GM23338 (cell line): ENCODE measurements around the gene GRXCR2. TPM values are rescaled to one million over a fixed set of nuclear protein-coding genes. Genes with fewer than 3 reads are reported as not detected.

ENCODE experiments used
- ATAC-seq: fragments of 200-7000 bp; cut with Tn5 transposase; 3 replicates; pipeline ENCODE4 v1.9.1; 2020
- DNase-seq: peaks from one replicate; pipeline ENCODE4 v3.0.0-alpha.2; 2015; ENCODE audit warnings: low spot score
- H2AFZ ChIP-seq: fragments of 200-600 bp; sonication (generic); 2 replicates; pipeline ENCODE4 v1.8.0; 2016; ENCODE audit warnings: antibody characterized with exemption, mild to moderate bottlenecking, moderate library complexity
- H3F3A ChIP-seq: fragments of 200-600 bp; sonication (generic); replicated peaks from 2 replicates; pipeline ENCODE4 v1.8.0; 2017; ENCODE audit warnings: antibody characterized with exemption, mixed run types, low read depth
- H3K27ac ChIP-seq: fragments of 200-600 bp; sonication (generic); 2 replicates; pipeline ENCODE4 v1.6.1; 2016; ENCODE audit warnings: low read depth
- H3K27me3 ChIP-seq: fragments of 200-600 bp; sonication (generic); 2 replicates; pipeline ENCODE4 v1.8.0; 2016; ENCODE audit warnings: mild to moderate bottlenecking, mixed run types, moderate library complexity; ENCODE audit not compliant: insufficient read depth
- H3K36me3 ChIP-seq: fragments of 200-600 bp; sonication (generic); 2 replicates; pipeline ENCODE4 v1.8.0; 2016; ENCODE audit warnings: mild to moderate bottlenecking; ENCODE audit not compliant: insufficient read depth
- H3K4me1 ChIP-seq: fragments of 200-600 bp; sonication (generic); 2 replicates; pipeline ENCODE4 v1.8.0; 2016; ENCODE audit warnings: mild to moderate bottlenecking, moderate library complexity; ENCODE audit not compliant: insufficient read depth
- H3K4me2 ChIP-seq: fragments of 200-600 bp; sonication (generic); 2 replicates; pipeline ENCODE4 v1.7.1; 2017; ENCODE audit warnings: mixed run types
- H3K4me3 ChIP-seq: fragments of 200-600 bp; sonication (generic); 2 replicates; pipeline ENCODE4 v1.6.1; 2016; ENCODE audit warnings: mixed run types
- H3K79me2 ChIP-seq: fragments of 200-600 bp; sonication (generic); replicated peaks from 2 replicates; pipeline ENCODE4 v1.8.0; 2017; ENCODE audit warnings: mild to moderate bottlenecking; ENCODE audit not compliant: insufficient read depth
- H3K9me2 ChIP-seq: fragments of 200-600 bp; sonication (generic); 2 replicates; pipeline ENCODE4 v1.8.0; 2017; ENCODE audit not compliant: insufficient read depth
- H4K20me1 ChIP-seq: fragments of 200-600 bp; sonication (generic); replicated peaks from 2 replicates; pipeline ENCODE4 v1.8.0; 2017; ENCODE audit warnings: mild to moderate bottlenecking; ENCODE audit not compliant: insufficient read depth
- H3K27ac Mint-ChIP-seq: 2 replicates; pipeline ENCODE4 v1.8.0; 2020; ENCODE audit warnings: inconsistent platforms, mild to moderate bottlenecking, moderate library complexity, mixed read lengths
- H3K27me3 Mint-ChIP-seq: 3 replicates; pipeline ENCODE4 v1.8.0; 2022; ENCODE audit warnings: low read depth, mild to moderate bottlenecking, moderate library complexity, mixed read lengths, inconsistent platforms; ENCODE audit not compliant: insufficient read depth, poor library complexity
- H3K36me3 Mint-ChIP-seq: 3 replicates; pipeline ENCODE4 v1.8.0; 2021; ENCODE audit warnings: low read depth, mild to moderate bottlenecking, inconsistent platforms, moderate library complexity, mixed read lengths
- H3K4me1 Mint-ChIP-seq: 3 replicates; pipeline ENCODE4 v1.8.0; 2020; ENCODE audit warnings: mild to moderate bottlenecking, inconsistent platforms, mixed read lengths
- H3K4me3 Mint-ChIP-seq: 3 replicates; pipeline ENCODE4 v1.8.0; 2021; ENCODE audit warnings: moderate library complexity, mild to moderate bottlenecking, inconsistent platforms, mixed read lengths
- H3K9me3 Mint-ChIP-seq: 3 replicates; pipeline ENCODE4 v1.8.0; 2020; ENCODE audit warnings: moderate library complexity, mild to moderate bottlenecking, inconsistent platforms, mixed read lengths
- CREB1 ChIP-seq: fragments of 250-450 bp; sonication (Bioruptor Pico); IDR thresholded peaks from 2 replicates; pipeline ENCODE4 v1.5.0; 2020; ENCODE audit warnings: low read depth, mild to moderate bottlenecking, moderate library complexity
- EZH2 ChIP-seq: fragments of 200-600 bp; sonication (generic); IDR thresholded peaks from one replicate; pipeline ENCODE4 v1.8.0; 2017; ENCODE audit warnings: antibody characterized with exemption, mild to moderate bottlenecking, low read depth; ENCODE audit not compliant: unreplicated experiment
- POLR2AphosphoS5 ChIP-seq: IDR thresholded peaks from 2 replicates; pipeline ENCODE4 v1.6.1; 2016; ENCODE audit warnings: antibody characterized with exemption, low read depth
- STAT1 ChIP-seq: IDR thresholded peaks from one replicate; pipeline ENCODE4 v1.6.1; 2016; ENCODE audit warnings: antibody characterized with exemption; ENCODE audit not compliant: unreplicated experiment
- ZNF331 ChIP-seq: fragments of 250-450 bp; sonication (Bioruptor Pico); IDR thresholded peaks from 2 replicates; pipeline ENCODE4 v1.5.0; 2020; ENCODE audit warnings: low read depth, mild to moderate bottlenecking, moderate library complexity
- polyA plus RNA-seq: library from polyadenylated mRNA; unstranded; fragments of >200 nt; fragmentation: Nextera tagmentation; extraction: Ambion mirVana; gene quantifications from 2 replicates; pipeline ENCODE4 v1.2.1, GENCODE V29; 2016
- total RNA-seq: library from RNA; depleted of rRNA; stranded (reverse); fragments of >200 nt; shearing (Covaris generic); gene quantifications from 2 replicates; pipeline ENCODE4 v1.2.3, GENCODE V29; 2014
- TF ChIP-seq, protein P1 (sequence below): fragments of 250-450 bp; sonication (Bioruptor Pico); IDR thresholded peaks from 2 replicates; pipeline ENCODE4 v1.5.0; 2020; ENCODE audit warnings: mild to moderate bottlenecking, moderate library complexity
- TF ChIP-seq, protein P2 (sequence below): IDR thresholded peaks from one replicate; pipeline ENCODE4 v1.6.1; 2018; ENCODE audit warnings: antibody characterized with exemption; ENCODE audit not compliant: unreplicated experiment

GRXCR2 gene
- total and polyA plus RNA-seq, 2 experiments from 2014 or later = not detected

DNA sequence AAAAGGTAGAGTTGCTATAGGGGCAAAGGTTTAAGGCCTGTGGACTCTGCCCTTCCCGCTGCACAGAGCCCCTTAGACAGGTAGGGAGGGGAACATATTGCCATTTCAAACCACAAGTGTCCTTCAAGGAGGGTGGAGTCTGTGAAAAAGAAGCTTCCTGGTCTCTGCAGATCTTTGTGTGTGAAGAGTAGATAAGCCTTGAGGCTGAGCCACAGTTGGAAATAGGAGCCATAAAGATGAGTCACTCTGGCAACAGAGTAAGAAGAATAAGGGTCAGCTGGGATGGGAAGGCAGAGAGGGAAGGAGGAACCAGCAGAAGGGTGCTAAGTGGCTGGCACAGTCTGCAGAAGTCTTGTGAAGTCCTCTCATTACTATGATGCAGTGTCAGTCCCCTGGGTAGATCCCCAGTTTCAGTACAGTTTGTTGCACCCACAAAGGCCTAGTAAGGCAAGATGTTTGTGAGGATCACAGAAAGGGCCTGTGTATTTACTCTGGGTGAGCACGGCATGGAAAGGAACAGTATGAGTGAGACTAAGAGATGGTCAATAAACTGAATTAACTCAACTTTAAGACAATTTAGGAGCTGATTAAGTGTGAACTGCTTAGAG is 18.1 kb downstream of the GRXCR2 start (continued):
- TF ChIP-seq, protein P1, sequence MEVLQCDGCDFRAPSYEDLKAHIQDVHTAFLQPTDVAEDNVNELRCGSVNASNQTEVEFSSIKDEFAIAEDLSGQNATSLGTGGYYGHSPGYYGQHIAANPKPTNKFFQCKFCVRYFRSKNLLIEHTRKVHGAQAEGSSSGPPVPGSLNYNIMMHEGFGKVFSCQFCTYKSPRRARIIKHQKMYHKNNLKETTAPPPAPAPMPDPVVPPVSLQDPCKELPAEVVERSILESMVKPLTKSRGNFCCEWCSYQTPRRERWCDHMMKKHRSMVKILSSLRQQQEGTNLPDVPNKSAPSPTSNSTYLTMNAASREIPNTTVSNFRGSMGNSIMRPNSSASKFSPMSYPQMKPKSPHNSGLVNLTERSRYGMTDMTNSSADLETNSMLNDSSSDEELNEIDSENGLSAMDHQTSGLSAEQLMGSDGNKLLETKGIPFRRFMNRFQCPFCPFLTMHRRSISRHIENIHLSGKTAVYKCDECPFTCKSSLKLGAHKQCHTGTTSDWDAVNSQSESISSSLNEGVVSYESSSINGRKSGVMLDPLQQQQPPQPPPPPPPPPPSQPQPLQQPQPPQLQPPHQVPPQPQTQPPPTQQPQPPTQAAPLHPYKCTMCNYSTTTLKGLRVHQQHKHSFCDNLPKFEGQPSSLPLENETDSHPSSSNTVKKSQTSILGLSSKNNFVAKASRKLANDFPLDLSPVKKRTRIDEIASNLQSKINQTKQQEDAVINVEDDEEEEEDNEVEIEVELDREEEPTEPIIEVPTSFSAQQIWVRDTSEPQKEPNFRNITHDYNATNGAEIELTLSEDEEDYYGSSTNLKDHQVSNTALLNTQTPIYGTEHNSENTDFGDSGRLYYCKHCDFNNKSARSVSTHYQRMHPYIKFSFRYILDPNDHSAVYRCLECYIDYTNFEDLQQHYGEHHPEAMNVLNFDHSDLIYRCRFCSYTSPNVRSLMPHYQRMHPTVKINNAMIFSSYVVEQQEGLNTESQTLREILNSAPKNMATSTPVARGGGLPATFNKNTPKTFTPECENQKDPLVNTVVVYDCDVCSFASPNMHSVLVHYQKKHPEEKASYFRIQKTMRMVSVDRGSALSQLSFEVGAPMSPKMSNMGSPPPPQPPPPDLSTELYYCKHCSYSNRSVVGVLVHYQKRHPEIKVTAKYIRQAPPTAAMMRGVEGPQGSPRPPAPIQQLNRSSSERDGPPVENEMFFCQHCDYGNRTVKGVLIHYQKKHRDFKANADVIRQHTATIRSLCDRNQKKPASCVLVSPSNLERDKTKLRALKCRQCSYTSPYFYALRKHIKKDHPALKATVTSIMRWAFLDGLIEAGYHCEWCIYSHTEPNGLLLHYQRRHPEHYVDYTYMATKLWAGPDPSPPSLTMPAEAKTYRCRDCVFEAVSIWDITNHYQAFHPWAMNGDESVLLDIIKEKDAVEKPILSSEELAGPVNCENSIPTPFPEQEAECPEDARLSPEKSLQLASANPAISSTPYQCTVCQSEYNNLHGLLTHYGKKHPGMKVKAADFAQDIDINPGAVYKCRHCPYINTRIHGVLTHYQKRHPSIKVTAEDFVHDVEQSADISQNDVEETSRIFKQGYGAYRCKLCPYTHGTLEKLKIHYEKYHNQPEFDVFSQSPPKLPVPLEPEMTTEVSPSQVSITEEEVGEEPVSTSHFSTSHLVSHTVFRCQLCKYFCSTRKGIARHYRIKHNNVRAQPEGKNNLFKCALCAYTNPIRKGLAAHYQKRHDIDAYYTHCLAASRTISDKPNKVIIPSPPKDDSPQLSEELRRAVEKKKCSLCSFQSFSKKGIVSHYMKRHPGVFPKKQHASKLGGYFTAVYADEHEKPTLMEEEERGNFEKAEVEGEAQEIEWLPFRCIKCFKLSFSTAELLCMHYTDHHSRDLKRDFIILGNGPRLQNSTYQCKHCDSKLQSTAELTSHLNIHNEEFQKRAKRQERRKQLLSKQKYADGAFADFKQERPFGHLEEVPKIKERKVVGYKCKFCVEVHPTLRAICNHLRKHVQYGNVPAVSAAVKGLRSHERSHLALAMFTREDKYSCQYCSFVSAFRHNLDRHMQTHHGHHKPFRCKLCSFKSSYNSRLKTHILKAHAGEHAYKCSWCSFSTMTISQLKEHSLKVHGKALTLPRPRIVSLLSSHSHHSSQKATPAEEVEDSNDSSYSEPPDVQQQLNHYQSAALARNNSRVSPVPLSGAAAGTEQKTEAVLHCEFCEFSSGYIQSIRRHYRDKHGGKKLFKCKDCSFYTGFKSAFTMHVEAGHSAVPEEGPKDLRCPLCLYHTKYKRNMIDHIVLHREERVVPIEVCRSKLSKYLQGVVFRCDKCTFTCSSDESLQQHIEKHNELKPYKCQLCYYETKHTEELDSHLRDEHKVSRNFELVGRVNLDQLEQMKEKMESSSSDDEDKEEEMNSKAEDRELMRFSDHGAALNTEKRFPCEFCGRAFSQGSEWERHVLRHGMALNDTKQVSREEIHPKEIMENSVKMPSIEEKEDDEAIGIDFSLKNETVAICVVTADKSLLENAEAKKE (CRISPR knock-in tag) = no peak

DNA sequence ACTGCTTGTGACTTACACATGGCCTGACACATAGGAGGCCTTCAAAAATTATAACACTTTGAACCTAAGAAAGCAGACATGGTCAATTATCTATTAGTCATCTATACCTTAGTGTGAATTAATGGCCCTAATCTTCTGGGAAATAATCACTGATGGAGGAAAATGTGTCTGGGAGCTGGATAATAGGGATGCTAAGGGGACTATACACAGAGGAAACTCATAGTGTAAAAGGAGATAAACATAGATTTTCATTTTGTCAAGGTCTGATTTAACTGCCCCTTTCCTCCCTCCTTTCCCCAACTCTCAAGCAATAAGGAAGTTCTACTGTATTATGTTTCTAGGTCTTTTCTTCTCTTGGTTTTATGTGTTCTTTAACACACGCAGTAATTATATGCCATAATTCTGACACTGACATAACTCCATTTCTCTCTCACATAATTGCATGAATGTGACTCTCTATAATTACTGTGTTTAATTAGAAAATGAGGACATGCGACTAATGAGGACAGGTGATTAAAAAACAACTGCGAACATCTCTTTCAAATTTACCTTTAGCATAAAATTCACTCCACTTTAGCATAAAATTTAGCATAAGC is 18.9 kb downstream of the GRXCR2 start:
- TF ChIP-seq CREB1 (CRISPR knock-in tag) (no peak), POLR2AphosphoS5 (no peak), EZH2 (no peak), STAT1 (no peak), ZNF331 (no peak)
- TF ChIP-seq, protein P2, sequence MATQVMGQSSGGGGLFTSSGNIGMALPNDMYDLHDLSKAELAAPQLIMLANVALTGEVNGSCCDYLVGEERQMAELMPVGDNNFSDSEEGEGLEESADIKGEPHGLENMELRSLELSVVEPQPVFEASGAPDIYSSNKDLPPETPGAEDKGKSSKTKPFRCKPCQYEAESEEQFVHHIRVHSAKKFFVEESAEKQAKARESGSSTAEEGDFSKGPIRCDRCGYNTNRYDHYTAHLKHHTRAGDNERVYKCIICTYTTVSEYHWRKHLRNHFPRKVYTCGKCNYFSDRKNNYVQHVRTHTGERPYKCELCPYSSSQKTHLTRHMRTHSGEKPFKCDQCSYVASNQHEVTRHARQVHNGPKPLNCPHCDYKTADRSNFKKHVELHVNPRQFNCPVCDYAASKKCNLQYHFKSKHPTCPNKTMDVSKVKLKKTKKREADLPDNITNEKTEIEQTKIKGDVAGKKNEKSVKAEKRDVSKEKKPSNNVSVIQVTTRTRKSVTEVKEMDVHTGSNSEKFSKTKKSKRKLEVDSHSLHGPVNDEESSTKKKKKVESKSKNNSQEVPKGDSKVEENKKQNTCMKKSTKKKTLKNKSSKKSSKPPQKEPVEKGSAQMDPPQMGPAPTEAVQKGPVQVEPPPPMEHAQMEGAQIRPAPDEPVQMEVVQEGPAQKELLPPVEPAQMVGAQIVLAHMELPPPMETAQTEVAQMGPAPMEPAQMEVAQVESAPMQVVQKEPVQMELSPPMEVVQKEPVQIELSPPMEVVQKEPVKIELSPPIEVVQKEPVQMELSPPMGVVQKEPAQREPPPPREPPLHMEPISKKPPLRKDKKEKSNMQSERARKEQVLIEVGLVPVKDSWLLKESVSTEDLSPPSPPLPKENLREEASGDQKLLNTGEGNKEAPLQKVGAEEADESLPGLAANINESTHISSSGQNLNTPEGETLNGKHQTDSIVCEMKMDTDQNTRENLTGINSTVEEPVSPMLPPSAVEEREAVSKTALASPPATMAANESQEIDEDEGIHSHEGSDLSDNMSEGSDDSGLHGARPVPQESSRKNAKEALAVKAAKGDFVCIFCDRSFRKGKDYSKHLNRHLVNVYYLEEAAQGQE = no peak
- Histone ChIP-seq H2AFZ (no peak overlapping the region), H3K4me2 (no peak overlapping the region), H3K27me3 (no peaks in the 10 kb centered on the region), H3K9me2 (0 out of 2 replicates have a peak, but pooled peaks cover 4% of the 10 kb centered on the region), H3K36me3 (no peaks in the 10 kb centered on the region), H3K79me2 (no peaks in the 10 kb centered on the region), H3K4me1 (0 out of 2 replicates have a peak, but pooled peaks cover 6% of the 10 kb centered on the region), H3K4me3 (no peak overlapping the region), H3F3A (no peaks in the 10 kb centered on the region), H4K20me1 (no peaks in the 10 kb centered on the region), H3K27ac (no peak overlapping the region)
- H3K36me3 Mint-ChIP-seq = no peaks in the 10 kb centered on the region
- no peak overlapping the region for H3K4me3 Mint-ChIP-seq
- DNase-seq (no peak), ATAC-seq (no peak)
- peaks cover 15% of the 10 kb centered on the region; the same call in 2 of the 3 replicates for H3K4me1 Mint-ChIP-seq
- H3K27me3 Mint-ChIP-seq = peaks cover 1% of the 10 kb centered on the region
- no peaks in the 10 kb centered on the region; the same call in 2 of the 3 replicates for H3K9me3 Mint-ChIP-seq
- H3K27ac Mint-ChIP-seq = no peak overlapping the region
